ENCODE results near the gene COMMD1. TPM values are rescaled to one million over a fixed set of nuclear protein-coding genes. Genes with fewer than 3 reads are reported as not detected.

COMMD1 gene
- total and polyA plus RNA-seq, 3 donors from 2014 or later = 61.7 to 87.9 (median 85.2) TPM

GRCh38 chr2:61946666-61947065, 41.2 kb downstream of the COMMD1 start:
- TF ChIP-seq POLR2A (IDR thresholded peaks at IDR 0.05) (no peak), CTCF (IDR thresholded peaks at IDR 0.05) (no peak)
- Histone ChIP-seq H3K4me3 (no peak overlapping the region), H3K27ac (no peak overlapping the region), H3K36me3 (ENCODE audit: low read depth, missing control alignments) (no peaks in the 10 kb centered on the region), H3K27me3 (no peaks in the 10 kb centered on the region), H3K9me3 (no peaks in the 10 kb centered on the region), H3K4me1 (peaks cover 25% of the 10 kb centered on the region)
- no peak for DNase-seq
- intact Hi-C loops (cut with DNase I; ENCODE audit: low total_unique reads) = no loop called here
- WGBS, 2 donors = 73% methylated on average over 4 of the region's 4 CpGs

GRCh38 chr2:61948661-61949457, 43.4 kb downstream of the COMMD1 start:
- 66 to 81% methylated on average over 5 of the region's 5 CpGs for WGBS, 2 donors
- intact Hi-C loops (cut with DNase I; ENCODE audit: low total_unique reads) = no loop called here
- H3K27ac ChIP-seq = peak overlapping the region; percentile 73 to 81

GRCh38 chr2:61949458-61949713, 43.9 kb downstream of the COMMD1 start:
- Histone ChIP-seq H3K4me1 (peaks cover 25% of the 10 kb centered on the region), H3K27me3 (no peaks in the 10 kb centered on the region), H3K27ac (peak overlapping the region; percentile 73 to 81), H3K4me3 (no peak overlapping the region), H3K9me3 (no peaks in the 10 kb centered on the region), H3K36me3 (ENCODE audit: low read depth, missing control alignments) (no peaks in the 10 kb centered on the region)
- intact Hi-C loops (cut with DNase I; ENCODE audit: low total_unique reads) = no loop called here
- TF ChIP-seq POLR2A (IDR thresholded peaks at IDR 0.05) (no peak), CTCF (IDR thresholded peaks at IDR 0.05) (no peak)
- 63 to 67% methylated on average over 1 of the region's 1 CpG for WGBS, 2 donors
- no peak for DNase-seq

More at GRCh38 chr2:61948661-61949457, 43.4 kb downstream of the COMMD1 start:
- no peaks in the 10 kb centered on the region for H3K36me3 ChIP-seq (ENCODE audit: low read depth, missing control alignments)
- no peak for DNase-seq
- no peak for TF ChIP-seq CTCF (IDR thresholded peaks at IDR 0.05)
- TF ChIP-seq POLR2A (IDR thresholded peaks at IDR 0.05) = no peak
- peaks cover 25% of the 10 kb centered on the region for H3K4me1 ChIP-seq
- no peaks in the 10 kb centered on the region for H3K9me3 ChIP-seq
- no peaks in the 10 kb centered on the region for H3K27me3 ChIP-seq
- H3K4me3 ChIP-seq = no peak overlapping the region

- H3K9me3 ChIP-seq = no peaks in the 10 kb centered on the region
- peak overlapping the region; percentile 73 to 81 for H3K27ac ChIP-seq
- no peak overlapping the region for H3K4me3 ChIP-seq
- intact Hi-C loops (cut with DNase I; ENCODE audit: low total_unique reads) = no loop called here
- TF ChIP-seq POLR2A (IDR thresholded peaks at IDR 0.05) = no peak
- no peak for TF ChIP-seq CTCF (IDR thresholded peaks at IDR 0.05)
- DNase-seq = peak; percentile 34
- WGBS, 2 donors = 56 to 73% methylated on average over 6 of the region's 6 CpGs
- no peaks in the 10 kb centered on the region for H3K27me3 ChIP-seq
- H3K36me3 ChIP-seq (ENCODE audit: low read depth, missing control alignments) = no peaks in the 10 kb centered on the region
- peaks cover 25% of the 10 kb centered on the region for H3K4me1 ChIP-seq
These were observed 44.5 kb downstream of the COMMD1 start for GRCh38 chr2:61949714-61950560.
